K562 (cell line): ENCODE data around the gene GNG14.

Experiments
- CREB1 ChIP-seq, 2 experiments: sonication (generic) in 1 of 2; formaldehyde crosslinking in 1 of 2; IDR thresholded peaks; 2 replicates each; pipeline versions ENCODE4 v1.6.1 to v1.8.0; 2012 to 2022; ENCODE audit warnings: inconsistent platforms in 1 of 2, mild to moderate bottlenecking in 1 of 2, missing genetic modification reagents in 1 of 2, moderate library complexity in 1 of 2
- CTCF ChIP-seq, 3 experiments: IDR thresholded peaks in 2 of 3; conservative IDR thresholded peaks in 1 of 3; 2 replicates each; pipeline ENCODE4 v1.5.1; 2011 to 2012; ENCODE audit warnings: low read length in 3 of 3, mild to moderate bottlenecking in 3 of 3, control low read depth in 2 of 3, improper control_type of control experiment in 1 of 3, inconsistent platforms in 1 of 3, low read depth in 1 of 3, mixed read lengths in 1 of 3, moderate library complexity in 1 of 3; ENCODE audit not compliant: insufficient read depth in 2 of 3
- EGR1 ChIP-seq: fragments of 450-650 bp; conservative IDR thresholded peaks from 2 replicates; pipeline ENCODE4 v1.6.1; 2017; ENCODE audit warnings: mild to moderate bottlenecking
- MYC ChIP-seq, 2 experiments: fragments of 250-450 bp in 1 of 2; sonication (Bioruptor Pico) in 1 of 2; IDR thresholded peaks; 2 replicates each; pipeline versions ENCODE4 v1.5.1 to v1.6.1; 2012 to 2021; ENCODE audit warnings: low read depth in 2 of 2, borderline replicate concordance in 1 of 2, improper control_type of control experiment in 1 of 2, low read length in 1 of 2, mild to moderate bottlenecking in 1 of 2, moderate library complexity in 1 of 2
- NCOA2 ChIP-seq, 2 experiments: fragments of 450-650 bp; IDR thresholded peaks; 2 replicates each; pipeline ENCODE4 v1.6.1; 2018; ENCODE audit warnings: mild to moderate bottlenecking in 2 of 2, moderate library complexity in 1 of 2; ENCODE audit not compliant: partially characterized antibody in 2 of 2
- POLR2A ChIP-seq: fragments of 450-650 bp; conservative IDR thresholded peaks from 2 replicates; pipeline ENCODE4 v1.6.1; 2016
- POLR2AphosphoS5 ChIP-seq: IDR thresholded peaks from 2 replicates; pipeline ENCODE4 v1.6.1; 2011; ENCODE audit warnings: mild to moderate bottlenecking, low read depth, low read length, moderate library complexity; ENCODE audit not compliant: control insufficient read depth, insufficient read depth
- U2AF1 ChIP-seq: fragments of 200-400 bp; formaldehyde crosslinking; optimal IDR thresholded peaks from 2 replicates; pipeline ENCODE3; 2017; ENCODE audit warnings: mild to moderate bottlenecking, low read depth, low read length, moderate library complexity
- ZNF561 ChIP-seq: fragments of 450-650 bp; formaldehyde crosslinking; conservative IDR thresholded peaks from 2 replicates; pipeline ENCODE4 v1.4.0; 2020; ENCODE audit warnings: mild to moderate bottlenecking, moderate library complexity
- ZNF75A ChIP-seq: fragments of 450-650 bp; formaldehyde crosslinking; IDR thresholded peaks from 2 replicates; pipeline ENCODE4 v1.4.0; 2020; ENCODE audit warnings: mild to moderate bottlenecking
- TF ChIP-seq, protein P1 (sequence below): sonication (generic); formaldehyde crosslinking; IDR thresholded peaks from 2 replicates; pipeline ENCODE4 v1.8.1; 2022; ENCODE audit warnings: missing genetic modification reagents
- TF ChIP-seq, protein P2 (sequence below), 2 experiments: fragments of 450-650 bp; formaldehyde crosslinking in 1 of 2; IDR thresholded peaks; 2 replicates each; pipeline versions ENCODE4 v1.4.0 to v1.6.1; 2014 to 2020; ENCODE audit warnings: mild to moderate bottlenecking in 2 of 2, borderline replicate concordance in 1 of 2, low read depth in 1 of 2
- TF ChIP-seq, protein P3 (sequence below): sonication (generic); formaldehyde crosslinking; IDR thresholded peaks from 2 replicates; pipeline ENCODE4 v1.8.1; 2023; ENCODE audit warnings: mild to moderate bottlenecking, missing genetic modification reagents, moderate library complexity

DNA sequence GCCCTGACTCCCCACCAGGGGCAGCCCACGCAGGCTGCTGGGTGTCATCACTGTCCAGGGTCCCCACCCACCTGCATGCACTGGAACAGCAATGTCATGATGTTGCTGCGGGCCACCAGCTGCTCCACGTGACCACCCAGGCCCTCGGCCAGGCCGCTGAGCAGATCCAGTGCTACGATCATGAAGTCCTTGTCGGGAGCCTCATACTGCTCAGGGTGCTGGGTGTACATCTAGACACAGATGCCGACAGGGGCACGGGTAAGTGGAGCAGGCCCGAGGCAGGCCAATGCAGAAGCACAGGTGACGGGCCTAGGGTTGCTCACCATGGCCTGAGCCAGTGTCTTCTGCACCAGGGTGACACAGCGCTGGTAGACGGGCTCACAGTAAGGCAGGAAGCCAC lies 17.4 kb downstream of the GNG14 start:
- TF ChIP-seq ZNF561 (no peak), NCOA2 (IDR thresholded peaks at IDR 0.05; ENCODE audit: partially characterized antibody in 2 of 2) (no peak), POLR2A (no peak), U2AF1 (no peak), POLR2AphosphoS5 (no peak), ZNF75A (CRISPR knock-in tag) (no peak), CREB1 (IDR thresholded peaks at IDR 0.05) (no peak), CREB1 (CRISPR knock-in tag; IDR thresholded peaks at IDR 0.05) (no peak), CTCF (IDR thresholded peaks at IDR 0.05 in 2 of 3, conservative IDR thresholded peaks at IDR 0.05 in 1 of 3; ENCODE audit: insufficient read depth in 2 of 3, low read depth in 1 of 3, low read length in 3 of 3) (no peak), MYC (IDR thresholded peaks at IDR 0.05; ENCODE audit: low read depth, low read length) (no peak), MYC (CRISPR knock-in tag; IDR thresholded peaks at IDR 0.05; ENCODE audit: borderline replicate concordance, low read depth) (no peak), EGR1 (no peak)
- TF ChIP-seq, protein P1, sequence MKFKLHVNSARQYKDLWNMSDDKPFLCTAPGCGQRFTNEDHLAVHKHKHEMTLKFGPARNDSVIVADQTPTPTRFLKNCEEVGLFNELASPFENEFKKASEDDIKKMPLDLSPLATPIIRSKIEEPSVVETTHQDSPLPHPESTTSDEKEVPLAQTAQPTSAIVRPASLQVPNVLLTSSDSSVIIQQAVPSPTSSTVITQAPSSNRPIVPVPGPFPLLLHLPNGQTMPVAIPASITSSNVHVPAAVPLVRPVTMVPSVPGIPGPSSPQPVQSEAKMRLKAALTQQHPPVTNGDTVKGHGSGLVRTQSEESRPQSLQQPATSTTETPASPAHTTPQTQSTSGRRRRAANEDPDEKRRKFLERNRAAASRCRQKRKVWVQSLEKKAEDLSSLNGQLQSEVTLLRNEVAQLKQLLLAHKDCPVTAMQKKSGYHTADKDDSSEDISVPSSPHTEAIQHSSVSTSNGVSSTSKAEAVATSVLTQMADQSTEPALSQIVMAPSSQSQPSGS (CRISPR knock-in tag), result no peak
- TF ChIP-seq, protein P2, sequence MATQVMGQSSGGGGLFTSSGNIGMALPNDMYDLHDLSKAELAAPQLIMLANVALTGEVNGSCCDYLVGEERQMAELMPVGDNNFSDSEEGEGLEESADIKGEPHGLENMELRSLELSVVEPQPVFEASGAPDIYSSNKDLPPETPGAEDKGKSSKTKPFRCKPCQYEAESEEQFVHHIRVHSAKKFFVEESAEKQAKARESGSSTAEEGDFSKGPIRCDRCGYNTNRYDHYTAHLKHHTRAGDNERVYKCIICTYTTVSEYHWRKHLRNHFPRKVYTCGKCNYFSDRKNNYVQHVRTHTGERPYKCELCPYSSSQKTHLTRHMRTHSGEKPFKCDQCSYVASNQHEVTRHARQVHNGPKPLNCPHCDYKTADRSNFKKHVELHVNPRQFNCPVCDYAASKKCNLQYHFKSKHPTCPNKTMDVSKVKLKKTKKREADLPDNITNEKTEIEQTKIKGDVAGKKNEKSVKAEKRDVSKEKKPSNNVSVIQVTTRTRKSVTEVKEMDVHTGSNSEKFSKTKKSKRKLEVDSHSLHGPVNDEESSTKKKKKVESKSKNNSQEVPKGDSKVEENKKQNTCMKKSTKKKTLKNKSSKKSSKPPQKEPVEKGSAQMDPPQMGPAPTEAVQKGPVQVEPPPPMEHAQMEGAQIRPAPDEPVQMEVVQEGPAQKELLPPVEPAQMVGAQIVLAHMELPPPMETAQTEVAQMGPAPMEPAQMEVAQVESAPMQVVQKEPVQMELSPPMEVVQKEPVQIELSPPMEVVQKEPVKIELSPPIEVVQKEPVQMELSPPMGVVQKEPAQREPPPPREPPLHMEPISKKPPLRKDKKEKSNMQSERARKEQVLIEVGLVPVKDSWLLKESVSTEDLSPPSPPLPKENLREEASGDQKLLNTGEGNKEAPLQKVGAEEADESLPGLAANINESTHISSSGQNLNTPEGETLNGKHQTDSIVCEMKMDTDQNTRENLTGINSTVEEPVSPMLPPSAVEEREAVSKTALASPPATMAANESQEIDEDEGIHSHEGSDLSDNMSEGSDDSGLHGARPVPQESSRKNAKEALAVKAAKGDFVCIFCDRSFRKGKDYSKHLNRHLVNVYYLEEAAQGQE (IDR thresholded peaks at IDR 0.05; ENCODE audit: borderline replicate concordance), result no peak
- TF ChIP-seq, protein P2 (CRISPR knock-in tag; IDR thresholded peaks at IDR 0.05; ENCODE audit: low read depth), result no peak
- TF ChIP-seq, protein P3, sequence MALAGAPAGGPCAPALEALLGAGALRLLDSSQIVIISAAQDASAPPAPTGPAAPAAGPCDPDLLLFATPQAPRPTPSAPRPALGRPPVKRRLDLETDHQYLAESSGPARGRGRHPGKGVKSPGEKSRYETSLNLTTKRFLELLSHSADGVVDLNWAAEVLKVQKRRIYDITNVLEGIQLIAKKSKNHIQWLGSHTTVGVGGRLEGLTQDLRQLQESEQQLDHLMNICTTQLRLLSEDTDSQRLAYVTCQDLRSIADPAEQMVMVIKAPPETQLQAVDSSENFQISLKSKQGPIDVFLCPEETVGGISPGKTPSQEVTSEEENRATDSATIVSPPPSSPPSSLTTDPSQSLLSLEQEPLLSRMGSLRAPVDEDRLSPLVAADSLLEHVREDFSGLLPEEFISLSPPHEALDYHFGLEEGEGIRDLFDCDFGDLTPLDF, result no peak
